HG03139 (cell line): Measurements from ENCODE around the gene EVC2.

ENCODE experiments used
- ATAC-seq: cut with Tn5 transposase; IDR thresholded peaks from one replicate; pipeline ENCODE4 v1.9.1; 2021; ENCODE audit not compliant: unreplicated experiment

EVC2 gene

GRCh38 chr4:5686338-5686737 is 22.0 kb downstream of the EVC2 start:
- no peak for ATAC-seq

GRCh38 chr4:5685296-5685695 is 23.1 kb downstream of the EVC2 start:
- ATAC-seq = no peak

- ATAC-seq = no peak
Measured at GRCh38 chr4:5683566-5683965, 24.8 kb downstream of the EVC2 start.

- ATAC-seq = no peak
Measured at GRCh38 chr4:5678977-5679376, 29.4 kb downstream of the EVC2 start.

- no peak for ATAC-seq
Measured at GRCh38 chr4:5676763-5677162, 31.6 kb downstream of the EVC2 start.

GRCh38 chr4:5666741-5667140 is 41.6 kb downstream of the EVC2 start:
- ATAC-seq = no peak

- no peak for ATAC-seq
Measured at GRCh38 chr4:5664778-5665177, 43.6 kb downstream of the EVC2 start.

GRCh38 chr4:5662555-5662954 is 45.8 kb downstream of the EVC2 start:
- no peak for ATAC-seq

- no peak for ATAC-seq
Measured at GRCh38 chr4:5661237-5661636, 47.1 kb downstream of the EVC2 start.

- no peak for ATAC-seq
Measured at GRCh38 chr4:5660185-5660584, 48.2 kb downstream of the EVC2 start.

GRCh38 chr4:5658974-5659373 is 49.4 kb downstream of the EVC2 start:
- ATAC-seq = no peak

GRCh38 chr4:5656415-5656814 is 51.9 kb downstream of the EVC2 start:
- ATAC-seq = no peak

GRCh38 chr4:5654791-5655190 is 53.6 kb downstream of the EVC2 start:
- no peak for ATAC-seq

GRCh38 chr4:5651089-5651488 is 57.3 kb downstream of the EVC2 start:
- no peak for ATAC-seq

- no peak for ATAC-seq
Measured at GRCh38 chr4:5650040-5650439, 58.3 kb downstream of the EVC2 start.

- ATAC-seq = no peak
Measured at GRCh38 chr4:5647351-5647750, 61.0 kb downstream of the EVC2 start.

GRCh38 chr4:5640096-5640495 is 68.3 kb downstream of the EVC2 start:
- ATAC-seq = no peak

GRCh38 chr4:5639556-5639955 is 68.8 kb downstream of the EVC2 start:
- ATAC-seq = no peak

- no peak for ATAC-seq
Measured at GRCh38 chr4:5638976-5639375, 69.4 kb downstream of the EVC2 start.

GRCh38 chr4:5638316-5638715 is 70.0 kb downstream of the EVC2 start:
- no peak for ATAC-seq

- ATAC-seq = no peak
Measured at GRCh38 chr4:5636766-5637670, 71.3 kb downstream of the EVC2 start.

GRCh38 chr4:5635826-5636195 is 72.5 kb downstream of the EVC2 start:
- no peak for ATAC-seq

- ATAC-seq = no peak
Measured at GRCh38 chr4:5632571-5632970, 75.8 kb downstream of the EVC2 start.
